CD4-positive, alpha-beta T cell (primary cell): ENCODE measurements around the gene HOXD11. TPM values are rescaled to one million over a fixed set of nuclear protein-coding genes. Genes with fewer than 3 reads are reported as not detected.

Source experiments
- ATAC-seq: fragments of 200-7000 bp; cut with Tn5 transposase; one replicate; pipeline ENCODE4 v1.10.0; 2022; ENCODE audit warnings: mild to moderate bottlenecking; ENCODE audit not compliant: poor library complexity
- CTCF ChIA-PET: fragments of 350-600 bp; sonication (Branson Sonifier 250); formaldehyde crosslinking; loops from one replicate; lab custom pipeline; 2021; ENCODE audit warnings: antibody characterized with exemption, inconsistent platforms; lab: Charles Lee
- POLR2A ChIA-PET: fragments of 350-600 bp; sonication (Branson Sonifier 250); formaldehyde crosslinking; loops from one replicate; lab custom pipeline; 2021; ENCODE audit warnings: antibody characterized with exemption, inconsistent platforms; lab: Charles Lee
- DNase-seq, 14 experiments: peaks; one replicate each; pipeline ENCODE4 v3.0.0-alpha.2; 2013 to 2020; ENCODE audit warnings: mixed read lengths in 2 of 14
- H3K27ac ChIP-seq, 2 donors: one replicate each; pipeline versions ENCODE4 v1.5.1 to v1.7.0; 2013; ENCODE audit warnings: low read length in 2 of 2, low read depth in 1 of 2, mild to moderate bottlenecking in 1 of 2
- H3K27me3 ChIP-seq, 2 experiments: 1 replicate in 1 of 2; 2 replicates in 1 of 2; pipeline versions ENCODE4 v1.6.1 to v1.7.0; 2013; ENCODE audit warnings: low read length in 2 of 2, control low read depth in 1 of 2, mild to moderate bottlenecking in 1 of 2, moderate library complexity in 1 of 2; ENCODE audit not compliant: insufficient read depth in 2 of 2, control insufficient read depth in 1 of 2
- H3K36me3 ChIP-seq: one replicate; pipeline ENCODE4 v1.6.1; 2013; ENCODE audit warnings: low read length, control low read depth; ENCODE audit not compliant: insufficient read depth
- H3K4me1 ChIP-seq: one replicate; pipeline ENCODE4 v1.6.1; 2013; ENCODE audit warnings: low read length, control low read depth; ENCODE audit not compliant: insufficient read depth
- H3K4me3 ChIP-seq: one replicate; pipeline ENCODE4 v1.5.1; 2013; ENCODE audit warnings: mild to moderate bottlenecking, low read length, moderate library complexity
- H3K9me3 ChIP-seq, 2 experiments: 1 replicate in 1 of 2; 2 replicates in 1 of 2; pipeline versions ENCODE4 v1.6.1 to v1.7.0; 2013; ENCODE audit warnings: low read length in 2 of 2, mild to moderate bottlenecking in 2 of 2, control low read depth in 1 of 2, moderate library complexity in 1 of 2; ENCODE audit not compliant: control insufficient read depth in 1 of 2, insufficient read depth in 1 of 2
- H3K27ac Mint-ChIP-seq: one replicate; pipeline ENCODE4 v1.8.0; 2020; ENCODE audit warnings: mixed read lengths
- H3K27me3 Mint-ChIP-seq: one replicate; pipeline ENCODE4 v1.8.0; 2021; ENCODE audit warnings: mixed read lengths
- H3K36me3 Mint-ChIP-seq: one replicate; pipeline ENCODE4 v1.8.0; 2021; ENCODE audit warnings: low read depth, mixed read lengths
- H3K4me1 Mint-ChIP-seq: one replicate; pipeline ENCODE4 v1.8.0; 2021; ENCODE audit warnings: low read depth, mixed read lengths
- H3K4me3 Mint-ChIP-seq: one replicate; pipeline ENCODE4 v1.8.0; 2020; ENCODE audit warnings: mild to moderate bottlenecking, mixed read lengths
- H3K9me3 Mint-ChIP-seq: one replicate; pipeline ENCODE4 v1.8.0; 2020; ENCODE audit warnings: mixed read lengths
- intact Hi-C, 2 experiments: fragments of 100-400 bp; cut with DNase I in 1 of 2; cut with micrococcal nuclease in 1 of 2; formaldehyde crosslinking; loops; one replicate each; pipeline versions ENCODE4 v1.15.1 to v1.9.0; 2023 to 2025; cut with DNase I, micrococcal nuclease
- total RNA-seq, 174 experiments: library from RNA in 2 of 174; stranded (reverse) in 2 of 174; gene quantifications; one replicate each; pipeline ENCODE4 v1.2.3 and lab custom pipeline; 2021 to 2026
- TF ChIP-seq, protein P1 (sequence below): fragments of 200-600 bp; IDR thresholded peaks from one replicate; pipeline ENCODE4 v1.8.0; 2022; ENCODE audit warnings: antibody characterized with exemption, mild to moderate bottlenecking

The HOXD11 gene
- total RNA-seq, 2 experiments from 2014 or later = not detected

DNA sequence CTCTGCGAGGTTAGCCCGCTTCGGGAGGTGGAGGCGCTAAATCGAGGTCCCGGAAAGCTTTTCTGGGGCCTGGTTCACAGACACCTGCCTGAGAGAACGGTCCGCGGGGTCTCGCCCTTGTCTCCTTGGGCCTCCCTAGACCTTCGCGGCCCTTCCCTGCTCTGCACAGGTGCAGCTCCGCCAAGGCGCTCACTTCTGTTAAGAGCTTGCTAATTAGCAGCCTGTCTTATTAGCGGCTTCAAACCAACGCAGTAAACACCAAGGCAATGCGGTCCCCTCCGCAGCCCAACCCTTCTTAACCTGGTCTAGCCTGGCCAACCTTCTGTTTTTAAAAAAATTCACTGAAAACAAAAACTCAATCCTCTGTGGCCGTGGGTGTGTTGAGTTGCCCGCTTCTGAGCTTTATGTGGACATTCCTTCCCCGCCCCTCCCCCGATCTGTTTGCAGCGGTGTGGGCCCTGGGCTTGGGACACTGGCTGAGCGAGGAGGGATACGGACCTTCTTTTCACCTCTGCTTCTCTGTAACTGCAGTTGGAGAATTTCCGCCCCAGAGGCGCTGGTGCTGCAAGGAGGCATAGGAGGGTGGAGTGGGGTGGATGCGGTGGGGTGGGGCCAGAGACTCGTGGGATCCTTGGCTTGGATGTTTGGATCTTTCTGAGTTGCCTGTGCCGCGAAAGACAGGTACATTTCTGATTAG is 40.9 kb downstream of the HOXD11 start:
- H3K4me1 ChIP-seq = peaks cover 11% of the 10 kb centered on the region
- no peak overlapping the region for H3K27ac ChIP-seq
- peaks cover 94% of the 10 kb centered on the region for H3K27me3 Mint-ChIP-seq
- no peaks in the 10 kb centered on the region for H3K4me1 Mint-ChIP-seq
- DNase-seq (no peak), ATAC-seq (no peak)
- TF ChIP-seq, protein P1, sequence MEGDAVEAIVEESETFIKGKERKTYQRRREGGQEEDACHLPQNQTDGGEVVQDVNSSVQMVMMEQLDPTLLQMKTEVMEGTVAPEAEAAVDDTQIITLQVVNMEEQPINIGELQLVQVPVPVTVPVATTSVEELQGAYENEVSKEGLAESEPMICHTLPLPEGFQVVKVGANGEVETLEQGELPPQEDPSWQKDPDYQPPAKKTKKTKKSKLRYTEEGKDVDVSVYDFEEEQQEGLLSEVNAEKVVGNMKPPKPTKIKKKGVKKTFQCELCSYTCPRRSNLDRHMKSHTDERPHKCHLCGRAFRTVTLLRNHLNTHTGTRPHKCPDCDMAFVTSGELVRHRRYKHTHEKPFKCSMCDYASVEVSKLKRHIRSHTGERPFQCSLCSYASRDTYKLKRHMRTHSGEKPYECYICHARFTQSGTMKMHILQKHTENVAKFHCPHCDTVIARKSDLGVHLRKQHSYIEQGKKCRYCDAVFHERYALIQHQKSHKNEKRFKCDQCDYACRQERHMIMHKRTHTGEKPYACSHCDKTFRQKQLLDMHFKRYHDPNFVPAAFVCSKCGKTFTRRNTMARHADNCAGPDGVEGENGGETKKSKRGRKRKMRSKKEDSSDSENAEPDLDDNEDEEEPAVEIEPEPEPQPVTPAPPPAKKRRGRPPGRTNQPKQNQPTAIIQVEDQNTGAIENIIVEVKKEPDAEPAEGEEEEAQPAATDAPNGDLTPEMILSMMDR = no peak
- ChIA-PET POLR2A (no interaction called here), CTCF (no interaction called here)
- peaks cover 0 to 47% of the 10 kb centered on the region in 2 experiments for H3K9me3 ChIP-seq
- no peak overlapping the region for H3K4me3 Mint-ChIP-seq
- H3K9me3 Mint-ChIP-seq = no peaks in the 10 kb centered on the region
- no peak overlapping the region for H3K4me3 ChIP-seq
- H3K36me3 Mint-ChIP-seq = no peaks in the 10 kb centered on the region
- H3K36me3 ChIP-seq = no peaks in the 10 kb centered on the region
- intact Hi-C loops = no loop called here
- H3K27me3 ChIP-seq = peaks cover 84 to 96% of the 10 kb centered on the region in 2 experiments
- H3K27ac Mint-ChIP-seq = no peak overlapping the region

DNA sequence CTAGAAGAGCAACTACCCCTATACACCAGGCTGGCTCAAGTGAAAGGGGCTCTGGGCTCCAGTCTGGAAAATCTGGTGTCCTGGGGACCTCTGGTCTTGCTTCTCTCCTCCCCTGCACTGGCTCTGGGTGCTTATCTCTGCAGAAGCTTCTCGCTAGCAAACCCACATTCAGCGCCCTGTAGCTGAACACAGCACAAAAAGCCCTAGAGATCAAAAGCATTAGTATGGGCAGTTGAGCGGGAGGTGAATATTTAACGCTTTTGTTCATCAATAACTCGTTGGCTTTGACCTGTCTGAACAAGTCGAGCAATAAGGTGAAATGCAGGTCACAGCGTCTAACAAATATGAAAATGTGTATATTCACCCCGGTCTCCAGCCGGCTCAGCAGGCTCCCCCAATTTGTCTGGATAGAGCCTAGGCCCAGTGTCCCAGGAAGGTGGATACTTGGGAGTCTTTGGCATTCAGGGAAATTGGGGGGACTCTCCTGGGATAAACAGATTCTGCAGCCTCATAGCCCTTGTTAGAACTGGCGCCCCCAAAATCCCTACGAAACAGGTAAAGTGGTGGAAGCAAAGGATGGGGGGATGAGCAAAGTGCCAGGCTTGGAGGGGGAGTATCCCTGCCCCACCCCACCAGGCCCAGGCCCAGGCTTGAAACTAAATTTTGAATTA is 41.8 kb downstream of the HOXD11 start:
- Mint-ChIP-seq H3K4me3 (no peak overlapping the region), H3K9me3 (no peaks in the 10 kb centered on the region), H3K36me3 (no peaks in the 10 kb centered on the region), H3K4me1 (no peaks in the 10 kb centered on the region), H3K27me3 (peaks cover 94% of the 10 kb centered on the region), H3K27ac (no peak overlapping the region)
- H3K27ac ChIP-seq = no peak overlapping the region
- CTCF ChIA-PET = no interaction called here
- peaks cover 11% of the 10 kb centered on the region for H3K4me1 ChIP-seq
- intact Hi-C loops = no loop called here
- H3K9me3 ChIP-seq = peaks cover 0 to 47% of the 10 kb centered on the region in 2 experiments
- DNase-seq (no peak), ATAC-seq (no peak)
- POLR2A ChIA-PET = no interaction called here
- TF ChIP-seq, protein P1 = no peak
- H3K27me3 ChIP-seq = peaks cover 82 to 96% of the 10 kb centered on the region in 2 experiments
- no peaks in the 10 kb centered on the region for H3K36me3 ChIP-seq
- no peak overlapping the region for H3K4me3 ChIP-seq

DNA sequence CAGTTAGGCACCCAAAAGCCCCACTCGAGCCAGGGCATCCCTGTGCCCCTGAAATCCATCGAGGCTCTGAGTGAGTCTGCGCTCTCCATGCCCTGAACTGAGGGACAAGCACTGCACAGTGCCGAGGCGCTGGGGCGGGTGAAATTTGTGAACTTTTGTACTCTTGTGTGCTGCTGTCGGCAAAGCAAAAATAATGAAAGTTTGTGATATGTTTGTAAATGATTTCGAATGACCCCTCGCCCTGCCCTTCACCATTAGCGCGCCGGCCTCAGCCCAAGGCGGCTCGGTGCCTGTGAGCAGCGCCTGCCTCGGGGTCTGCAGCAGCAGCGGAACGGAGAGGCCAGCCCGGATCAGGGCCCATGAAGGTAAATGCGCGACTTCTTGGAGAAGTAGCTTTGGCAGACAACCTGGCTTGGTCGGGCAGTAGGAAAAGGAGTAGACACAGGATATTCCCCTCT is 42.4 kb downstream of the HOXD11 start:
- TF ChIP-seq, protein P1 = no peak
- peaks cover 11% of the 10 kb centered on the region for H3K4me1 ChIP-seq
- DNase-seq = no peak
- Mint-ChIP-seq H3K4me1 (no peaks in the 10 kb centered on the region), H3K4me3 (no peak overlapping the region), H3K27me3 (peaks cover 94% of the 10 kb centered on the region), H3K36me3 (no peaks in the 10 kb centered on the region), H3K9me3 (no peaks in the 10 kb centered on the region), H3K27ac (no peak overlapping the region)
- H3K4me3 ChIP-seq = no peak overlapping the region
- intact Hi-C loops = no loop called here
- H3K27ac ChIP-seq = no peak overlapping the region
- peaks cover 84 to 96% of the 10 kb centered on the region in 2 experiments for H3K27me3 ChIP-seq
- ChIA-PET CTCF (no interaction called here), POLR2A (no interaction called here)
- ATAC-seq = no peak
- H3K36me3 ChIP-seq = no peaks in the 10 kb centered on the region
- H3K9me3 ChIP-seq = peaks cover 0 to 47% of the 10 kb centered on the region in 2 experiments
